ENCODE data around the gene MCTP1.

DNA sequence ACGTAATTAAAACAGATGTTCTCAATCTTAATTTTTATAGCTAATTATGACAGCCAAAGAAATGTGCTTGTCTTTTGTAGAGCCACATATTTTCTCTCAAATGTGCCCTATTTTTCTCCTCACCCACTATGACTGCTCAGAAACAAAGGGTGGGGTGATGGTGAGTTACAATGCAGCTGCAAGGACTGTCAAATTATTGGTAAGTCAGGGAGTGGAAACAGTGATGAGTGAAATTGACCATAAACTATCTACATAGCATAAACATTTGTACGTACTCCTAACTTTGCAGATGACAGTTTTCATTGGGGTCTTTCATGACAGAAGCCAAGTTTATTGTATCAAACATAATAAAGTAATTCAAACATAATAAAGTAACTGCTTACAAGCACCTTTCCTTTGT lies 215.9 kb downstream of the MCTP1 start:
- TF ChIP-seq POLR2A (IDR thresholded peaks at IDR 0.05; ENCODE audit: low read depth, low read length) = no peak
- no peak for TF ChIP-seq POLR2AphosphoS5 (IDR thresholded peaks at IDR 0.05; ENCODE audit: low read depth, low read length)
- TF ChIP-seq TAF1 (IDR thresholded peaks at IDR 0.05; ENCODE audit: borderline replicate concordance, low read depth, low read length) = no peak
